CD4-positive, alpha-beta T cell (primary cell): ENCODE data around the gene FGGY. TPM values are rescaled to one million over a fixed set of nuclear protein-coding genes. Genes with fewer than 3 reads are reported as not detected.

Experiments used
- ATAC-seq: fragments of 200-7000 bp; cut with Tn5 transposase; one replicate; pipeline ENCODE4 v1.10.0; 2022; ENCODE audit warnings: mild to moderate bottlenecking; ENCODE audit not compliant: poor library complexity
- CTCF ChIA-PET: fragments of 350-600 bp; sonication (Branson Sonifier 250); formaldehyde crosslinking; loops from one replicate; lab custom pipeline; 2021; ENCODE audit warnings: antibody characterized with exemption, inconsistent platforms; lab: Charles Lee
- POLR2A ChIA-PET: fragments of 350-600 bp; sonication (Branson Sonifier 250); formaldehyde crosslinking; loops from one replicate; lab custom pipeline; 2021; ENCODE audit warnings: antibody characterized with exemption, inconsistent platforms; lab: Charles Lee
- DNase-seq, 14 experiments: peaks; one replicate each; pipeline ENCODE4 v3.0.0-alpha.2; 2013 to 2020; ENCODE audit warnings: mixed read lengths in 2 of 14
- H3K27ac ChIP-seq, 2 donors: one replicate each; pipeline versions ENCODE4 v1.5.1 to v1.7.0; 2013; ENCODE audit warnings: low read length in 2 of 2, low read depth in 1 of 2, mild to moderate bottlenecking in 1 of 2
- H3K27me3 ChIP-seq, 2 experiments: 1 replicate in 1 of 2; 2 replicates in 1 of 2; pipeline versions ENCODE4 v1.6.1 to v1.7.0; 2013; ENCODE audit warnings: low read length in 2 of 2, control low read depth in 1 of 2, mild to moderate bottlenecking in 1 of 2, moderate library complexity in 1 of 2; ENCODE audit not compliant: insufficient read depth in 2 of 2, control insufficient read depth in 1 of 2
- H3K36me3 ChIP-seq: one replicate; pipeline ENCODE4 v1.6.1; 2013; ENCODE audit warnings: low read length, control low read depth; ENCODE audit not compliant: insufficient read depth
- H3K4me1 ChIP-seq: one replicate; pipeline ENCODE4 v1.6.1; 2013; ENCODE audit warnings: low read length, control low read depth; ENCODE audit not compliant: insufficient read depth
- H3K4me3 ChIP-seq: one replicate; pipeline ENCODE4 v1.5.1; 2013; ENCODE audit warnings: mild to moderate bottlenecking, low read length, moderate library complexity
- H3K9me3 ChIP-seq, 2 experiments: 1 replicate in 1 of 2; 2 replicates in 1 of 2; pipeline versions ENCODE4 v1.6.1 to v1.7.0; 2013; ENCODE audit warnings: low read length in 2 of 2, mild to moderate bottlenecking in 2 of 2, control low read depth in 1 of 2, moderate library complexity in 1 of 2; ENCODE audit not compliant: control insufficient read depth in 1 of 2, insufficient read depth in 1 of 2
- H3K27ac Mint-ChIP-seq: one replicate; pipeline ENCODE4 v1.8.0; 2020; ENCODE audit warnings: mixed read lengths
- H3K27me3 Mint-ChIP-seq: one replicate; pipeline ENCODE4 v1.8.0; 2021; ENCODE audit warnings: mixed read lengths
- H3K36me3 Mint-ChIP-seq: one replicate; pipeline ENCODE4 v1.8.0; 2021; ENCODE audit warnings: low read depth, mixed read lengths
- H3K4me1 Mint-ChIP-seq: one replicate; pipeline ENCODE4 v1.8.0; 2021; ENCODE audit warnings: low read depth, mixed read lengths
- H3K4me3 Mint-ChIP-seq: one replicate; pipeline ENCODE4 v1.8.0; 2020; ENCODE audit warnings: mild to moderate bottlenecking, mixed read lengths
- H3K9me3 Mint-ChIP-seq: one replicate; pipeline ENCODE4 v1.8.0; 2020; ENCODE audit warnings: mixed read lengths
- CTCF ChIP-seq: fragments of 200-600 bp; IDR thresholded peaks from one replicate; pipeline ENCODE4 v1.8.0; 2022; ENCODE audit warnings: antibody characterized with exemption, mild to moderate bottlenecking
- intact Hi-C, 2 experiments: fragments of 100-400 bp; cut with DNase I in 1 of 2; cut with micrococcal nuclease in 1 of 2; formaldehyde crosslinking; loops; one replicate each; pipeline versions ENCODE4 v1.15.1 to v1.9.0; 2023 to 2025; cut with DNase I, micrococcal nuclease
- total RNA-seq, 174 experiments: library from RNA in 2 of 174; stranded (reverse) in 2 of 174; gene quantifications; one replicate each; pipeline ENCODE4 v1.2.3 and lab custom pipeline; 2021 to 2026

FGGY gene
- total RNA-seq, 2 experiments from 2014 or later, result 9.5 to 10.0 TPM

- no peaks in the 10 kb centered on the region for H3K4me1 ChIP-seq
- no peak overlapping the region for H3K4me3 ChIP-seq
- H3K27ac Mint-ChIP-seq, result no peak overlapping the region
- intact Hi-C loops, result no loop called here
- no peak overlapping the region for H3K4me3 Mint-ChIP-seq
- H3K36me3 ChIP-seq, result no peaks in the 10 kb centered on the region
- no peak overlapping the region for H3K27ac ChIP-seq
- H3K9me3 Mint-ChIP-seq, result no peaks in the 10 kb centered on the region
- no peaks in the 10 kb centered on the region for H3K9me3 ChIP-seq
- no peak for TF ChIP-seq CTCF
- CTCF ChIA-PET, result no interaction called here
- no peaks in the 10 kb centered on the region for H3K27me3 ChIP-seq
- ATAC-seq (no peak), DNase-seq (no peak)
- H3K36me3 Mint-ChIP-seq, result no peaks in the 10 kb centered on the region
- no peaks in the 10 kb centered on the region for H3K27me3 Mint-ChIP-seq
- POLR2A ChIA-PET, result no interaction called here
- no peaks in the 10 kb centered on the region for H3K4me1 Mint-ChIP-seq
Measured at GRCh38 chr1:59684698-59685097, 387.8 kb downstream of the FGGY start.

GRCh38 chr1:59685101-59685500, 388.2 kb downstream of the FGGY start:
- H3K4me1 Mint-ChIP-seq, result no peaks in the 10 kb centered on the region
- POLR2A ChIA-PET, result no interaction called here
- ATAC-seq, result no peak

GRCh38 chr1:59685666-59686065, 388.8 kb downstream of the FGGY start:
- H3K9me3 ChIP-seq, result no peaks in the 10 kb centered on the region
- H3K4me3 ChIP-seq, result no peak overlapping the region
- H3K36me3 ChIP-seq, result no peaks in the 10 kb centered on the region
- ChIA-PET POLR2A (no interaction called here), CTCF (no interaction called here)
- H3K36me3 Mint-ChIP-seq, result no peaks in the 10 kb centered on the region
- H3K27ac Mint-ChIP-seq, result no peak overlapping the region
- no peaks in the 10 kb centered on the region for H3K9me3 Mint-ChIP-seq
- no peak overlapping the region for H3K27ac ChIP-seq
- no peak for TF ChIP-seq CTCF
- intact Hi-C loops, result no loop called here
- no peaks in the 10 kb centered on the region for H3K27me3 Mint-ChIP-seq
- DNase-seq (no peak), ATAC-seq (no peak)
- no peaks in the 10 kb centered on the region for H3K4me1 ChIP-seq
- H3K4me1 Mint-ChIP-seq, result no peaks in the 10 kb centered on the region
- H3K4me3 Mint-ChIP-seq, result no peak overlapping the region
- no peaks in the 10 kb centered on the region for H3K27me3 ChIP-seq

More at GRCh38 chr1:59685101-59685500, 388.2 kb downstream of the FGGY start:
- Mint-ChIP-seq H3K36me3 (no peaks in the 10 kb centered on the region), H3K27ac (no peak overlapping the region), H3K27me3 (no peaks in the 10 kb centered on the region), H3K9me3 (no peaks in the 10 kb centered on the region), H3K4me3 (no peak overlapping the region)
- H3K27ac ChIP-seq, result no peak overlapping the region
- CTCF ChIA-PET, result no interaction called here
- no peak overlapping the region for H3K4me3 ChIP-seq
- intact Hi-C loops, result no loop called here
- H3K4me1 ChIP-seq, result no peaks in the 10 kb centered on the region
- no peak for TF ChIP-seq CTCF
- no peaks in the 10 kb centered on the region for H3K27me3 ChIP-seq
- DNase-seq, result no peak
- no peaks in the 10 kb centered on the region for H3K9me3 ChIP-seq
- H3K36me3 ChIP-seq, result no peaks in the 10 kb centered on the region
